ENCODE results near the gene CADM4. TPM values are rescaled to one million over a fixed set of nuclear protein-coding genes. Genes with fewer than 3 reads are reported as not detected.

Gene CADM4
- total and polyA plus RNA-seq, 2 donors (not counting 1 experiment from before 2014, with no cell fraction given) = 0.21 to 0.42 TPM

GRCh38 chr19:43634872-43635560 lies 4.6 kb downstream of the CADM4 start:
- WGBS (ENCODE audit: insufficient coverage) = 30% methylated on average over 15 of the region's 17 CpGs
- Histone ChIP-seq H3K36me3 (replicated peaks in 1 of 2; ENCODE audit: control extremely low read depth in 1 of 2, control insufficient read depth in 1 of 2, extremely low read depth in 1 of 2, insufficient read depth in 2 of 2, low read length in 1 of 2) (no peaks in the 10 kb centered on the region), H3K4me1 (ENCODE audit: control insufficient read depth in 2 of 2, insufficient read depth in 2 of 2, low read length in 2 of 2) (peaks cover 13 to 21% of the 10 kb centered on the region in 2 donors), H4K20me1 (ENCODE audit: control insufficient read depth, insufficient read depth, low read length, poor library complexity, severe bottlenecking) (no peaks in the 10 kb centered on the region), H3K9me3 (ENCODE audit: control extremely low read depth in 1 of 3, control insufficient read depth in 2 of 3, insufficient read depth in 1 of 3, low read length in 2 of 3) (no peaks in the 10 kb centered on the region), H3K27me3 (replicated peaks in 1 of 4; ENCODE audit: control extremely low read depth in 1 of 4, control insufficient read depth in 3 of 4, insufficient read depth in 4 of 4, low read length in 3 of 4) (peaks cover 0 to 45% (median 13%) of the 10 kb centered on the region in 4 experiments), H3K4me2 (replicated peaks; ENCODE audit: low read depth, low read length, poor library complexity, severe bottlenecking) (no peak overlapping the region), H3K4me3 (ENCODE audit: control extremely low read depth in 1 of 5, extremely low read depth in 1 of 5, insufficient read depth in 1 of 5, low read depth in 2 of 5, low read length in 4 of 5) (no peak overlapping the region), H3K27ac (ENCODE audit: low read length in 2 of 2) (no peak overlapping the region), H3K79me2 (ENCODE audit: control insufficient read depth, insufficient read depth, low read length) (no peaks in the 10 kb centered on the region), H3K9ac (ENCODE audit: low read length) (no peak overlapping the region), H2AFZ (ENCODE audit: insufficient read depth, low read depth, low read length, poor library complexity, severe bottlenecking) (no peak overlapping the region)
- no peak for ATAC-seq (ENCODE audit: low read depth)
- peaks cover 17% of the 10 kb centered on the region for H3K4me1 Mint-ChIP-seq
- CTCF ChIA-PET = no interaction called here
- H3K27ac Mint-ChIP-seq = no peak overlapping the region
- DNase-seq = no peak
- intact Hi-C loops (cut with micrococcal nuclease) = no loop called here
- no peaks in the 10 kb centered on the region for H3K9me3 Mint-ChIP-seq (ENCODE audit: insufficient read depth)
- H3K27me3 Mint-ChIP-seq = peaks cover 35% of the 10 kb centered on the region
- no peak for TF ChIP-seq CTCF (IDR thresholded peaks at IDR 0.05)
- TF ChIP-seq EZH2 (IDR thresholded peaks at IDR 0.05; ENCODE audit: borderline replicate concordance, insufficient read depth, low read depth, low read length, poor library complexity, severe bottlenecking) = no peak
- POLR2A ChIA-PET = interaction anchor here (0.6 kb wide), 1 partner anchor 99 kb away, joined by 5 read pairs; no protein-coding TSS in a partner anchor
- H3K4me3 Mint-ChIP-seq = no peak overlapping the region

GRCh38 chr19:43634506-43634871 lies 5.2 kb downstream of the CADM4 start:
- H3K4me1 Mint-ChIP-seq = peaks cover 15% of the 10 kb centered on the region
- Histone ChIP-seq H3K36me3 (replicated peaks in 1 of 2; ENCODE audit: control extremely low read depth in 1 of 2, control insufficient read depth in 1 of 2, extremely low read depth in 1 of 2, insufficient read depth in 2 of 2, low read length in 1 of 2) (no peaks in the 10 kb centered on the region), H3K79me2 (ENCODE audit: control insufficient read depth, insufficient read depth, low read length) (no peaks in the 10 kb centered on the region), H3K9ac (ENCODE audit: low read length) (no peak overlapping the region), H3K4me1 (ENCODE audit: control insufficient read depth in 2 of 2, insufficient read depth in 2 of 2, low read length in 2 of 2) (peaks cover 12 to 18% of the 10 kb centered on the region in 2 donors), H4K20me1 (ENCODE audit: control insufficient read depth, insufficient read depth, low read length, poor library complexity, severe bottlenecking) (no peaks in the 10 kb centered on the region), H3K9me3 (ENCODE audit: control extremely low read depth in 1 of 3, control insufficient read depth in 2 of 3, insufficient read depth in 1 of 3, low read length in 2 of 3) (no peaks in the 10 kb centered on the region), H2AFZ (ENCODE audit: insufficient read depth, low read depth, low read length, poor library complexity, severe bottlenecking) (no peak overlapping the region), H3K27ac (ENCODE audit: low read length in 2 of 2) (no peak overlapping the region), H3K4me3 (ENCODE audit: control extremely low read depth in 1 of 5, extremely low read depth in 1 of 5, insufficient read depth in 1 of 5, low read depth in 2 of 5, low read length in 4 of 5) (no peak overlapping the region), H3K4me2 (replicated peaks; ENCODE audit: low read depth, low read length, poor library complexity, severe bottlenecking) (no peak overlapping the region), H3K27me3 (replicated peaks in 1 of 4; ENCODE audit: control extremely low read depth in 1 of 4, control insufficient read depth in 3 of 4, insufficient read depth in 4 of 4, low read length in 3 of 4) (peaks cover 0 to 44% (median 13%) of the 10 kb centered on the region in 4 experiments)
- TF ChIP-seq EZH2 (IDR thresholded peaks at IDR 0.05; ENCODE audit: borderline replicate concordance, insufficient read depth, low read depth, low read length, poor library complexity, severe bottlenecking) = no peak
- no peak for TF ChIP-seq CTCF (IDR thresholded peaks at IDR 0.05)
- ChIA-PET CTCF (no interaction called here), POLR2A (no interaction called here)
- H3K9me3 Mint-ChIP-seq (ENCODE audit: insufficient read depth) = no peaks in the 10 kb centered on the region
- DNase-seq = no peak
- ATAC-seq (ENCODE audit: low read depth) = no peak
- peaks cover 35% of the 10 kb centered on the region for H3K27me3 Mint-ChIP-seq
- no peak overlapping the region for H3K4me3 Mint-ChIP-seq
- H3K27ac Mint-ChIP-seq = no peak overlapping the region
- 63% methylated on average over 2 of the region's 5 CpGs for WGBS (ENCODE audit: insufficient coverage)
- intact Hi-C loops (cut with micrococcal nuclease) = no loop called here
